Neural crest cell (in vitro differentiated cells): Measurements from ENCODE around the gene NCMAP. TPM values are rescaled to one million over a fixed set of nuclear protein-coding genes. Genes with fewer than 3 reads are reported as not detected.
A peak's percentile ranks its signal among the peaks of the same experiment; 100 is the strongest.

Experiments
- DNase-seq: peaks from one replicate; pipeline ENCODE4 v3.0.0; 2021; ENCODE audit warnings: low read depth, mixed read lengths, low spot score
- H3K27ac Mint-ChIP-seq: one replicate; pipeline ENCODE4 v1.8.0; 2021; ENCODE audit warnings: mild to moderate bottlenecking, mixed read lengths; ENCODE audit not compliant: unreplicated experiment
- H3K27me3 Mint-ChIP-seq: 2 replicates; pipeline ENCODE4 v1.8.0; 2021; ENCODE audit warnings: low read depth, mild to moderate bottlenecking, mixed read lengths
- H3K36me3 Mint-ChIP-seq: 2 replicates; pipeline ENCODE4 v1.8.0; 2021; ENCODE audit warnings: low read depth, mild to moderate bottlenecking, mixed read lengths
- H3K4me1 Mint-ChIP-seq: 2 replicates; pipeline ENCODE4 v1.8.0; 2021; ENCODE audit warnings: mixed read lengths
- H3K4me3 Mint-ChIP-seq: one replicate; pipeline ENCODE4 v1.8.0; 2021; ENCODE audit warnings: mild to moderate bottlenecking, mixed read lengths
- H3K9me3 Mint-ChIP-seq: 2 replicates; pipeline ENCODE4 v1.8.0; 2021; ENCODE audit warnings: mixed read lengths
- total RNA-seq: library from RNA; stranded (reverse); gene quantifications from 2 replicates; pipeline ENCODE4 v1.2.1, GENCODE V29; 2021
- TF ChIP-seq, protein P1 (sequence below): fragments of 200-600 bp; sonication (generic); conservative IDR thresholded peaks from 2 replicates; pipeline ENCODE4 v1.5.0; 2021; ENCODE audit warnings: antibody characterized with exemption, mild to moderate bottlenecking

The NCMAP gene
- total RNA-seq, 1 donor from 2014 or later = not detected

DNA sequence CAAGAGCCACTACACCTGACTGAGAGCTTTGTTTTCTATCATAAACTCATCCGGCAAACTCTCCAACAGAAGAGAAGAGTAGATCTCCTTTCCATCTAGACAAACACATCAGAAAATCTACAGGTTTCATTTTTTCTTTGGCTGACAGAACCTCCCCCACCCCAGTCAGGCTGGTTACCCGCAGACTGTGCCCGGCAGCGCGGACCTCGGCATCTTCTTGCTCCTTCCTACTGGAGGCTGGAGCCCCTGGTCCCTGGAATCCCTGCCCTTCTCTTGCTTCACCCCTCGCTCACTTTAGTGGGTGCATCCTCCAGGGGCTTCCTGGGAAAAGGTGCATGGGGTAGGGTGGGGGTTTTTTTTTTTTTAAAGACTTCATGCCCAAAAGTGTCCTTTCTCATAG lies 23.0 kb downstream of the NCMAP start:
- TF ChIP-seq, protein P1, sequence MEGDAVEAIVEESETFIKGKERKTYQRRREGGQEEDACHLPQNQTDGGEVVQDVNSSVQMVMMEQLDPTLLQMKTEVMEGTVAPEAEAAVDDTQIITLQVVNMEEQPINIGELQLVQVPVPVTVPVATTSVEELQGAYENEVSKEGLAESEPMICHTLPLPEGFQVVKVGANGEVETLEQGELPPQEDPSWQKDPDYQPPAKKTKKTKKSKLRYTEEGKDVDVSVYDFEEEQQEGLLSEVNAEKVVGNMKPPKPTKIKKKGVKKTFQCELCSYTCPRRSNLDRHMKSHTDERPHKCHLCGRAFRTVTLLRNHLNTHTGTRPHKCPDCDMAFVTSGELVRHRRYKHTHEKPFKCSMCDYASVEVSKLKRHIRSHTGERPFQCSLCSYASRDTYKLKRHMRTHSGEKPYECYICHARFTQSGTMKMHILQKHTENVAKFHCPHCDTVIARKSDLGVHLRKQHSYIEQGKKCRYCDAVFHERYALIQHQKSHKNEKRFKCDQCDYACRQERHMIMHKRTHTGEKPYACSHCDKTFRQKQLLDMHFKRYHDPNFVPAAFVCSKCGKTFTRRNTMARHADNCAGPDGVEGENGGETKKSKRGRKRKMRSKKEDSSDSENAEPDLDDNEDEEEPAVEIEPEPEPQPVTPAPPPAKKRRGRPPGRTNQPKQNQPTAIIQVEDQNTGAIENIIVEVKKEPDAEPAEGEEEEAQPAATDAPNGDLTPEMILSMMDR = no peak

DNA sequence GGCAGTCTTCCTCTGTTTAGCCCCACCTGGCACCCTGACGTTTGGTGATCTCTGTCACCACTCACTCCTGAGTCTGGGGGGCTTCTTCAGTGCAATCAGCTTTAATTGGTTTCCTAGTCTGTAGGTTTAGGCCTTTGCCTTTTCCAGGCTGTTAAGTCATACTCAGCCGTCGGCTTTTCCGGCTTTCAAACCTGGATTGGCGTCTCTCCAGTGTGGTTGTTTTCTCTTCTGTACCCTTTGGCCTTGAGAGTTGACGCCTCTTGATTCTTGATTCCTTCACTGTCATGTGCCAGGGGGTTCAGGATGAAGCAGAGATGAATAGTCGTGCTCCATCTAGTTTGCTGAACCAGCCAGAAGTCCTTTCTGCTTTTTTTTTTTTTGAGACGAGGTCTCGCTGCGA lies 24.9 kb downstream of the NCMAP start:
- H3K4me3 Mint-ChIP-seq = no peak overlapping the region
- H3K4me1 Mint-ChIP-seq = peaks cover 4% of the 10 kb centered on the region
- H3K27ac Mint-ChIP-seq = no peak overlapping the region
- H3K36me3 Mint-ChIP-seq = no peaks in the 10 kb centered on the region
- peaks cover 27% of the 10 kb centered on the region for H3K27me3 Mint-ChIP-seq
- TF ChIP-seq, protein P1 = no peak
- no peaks in the 10 kb centered on the region for H3K9me3 Mint-ChIP-seq
- no peak for DNase-seq

More for the DNA sequence above, 23.0 kb downstream of the NCMAP start:
- Mint-ChIP-seq H3K9me3 (no peaks in the 10 kb centered on the region), H3K36me3 (no peaks in the 10 kb centered on the region), H3K27ac (no peak overlapping the region), H3K27me3 (peaks cover 12% of the 10 kb centered on the region), H3K4me1 (peaks cover 4% of the 10 kb centered on the region), H3K4me3 (no peak overlapping the region)
- no peak for DNase-seq

DNA sequence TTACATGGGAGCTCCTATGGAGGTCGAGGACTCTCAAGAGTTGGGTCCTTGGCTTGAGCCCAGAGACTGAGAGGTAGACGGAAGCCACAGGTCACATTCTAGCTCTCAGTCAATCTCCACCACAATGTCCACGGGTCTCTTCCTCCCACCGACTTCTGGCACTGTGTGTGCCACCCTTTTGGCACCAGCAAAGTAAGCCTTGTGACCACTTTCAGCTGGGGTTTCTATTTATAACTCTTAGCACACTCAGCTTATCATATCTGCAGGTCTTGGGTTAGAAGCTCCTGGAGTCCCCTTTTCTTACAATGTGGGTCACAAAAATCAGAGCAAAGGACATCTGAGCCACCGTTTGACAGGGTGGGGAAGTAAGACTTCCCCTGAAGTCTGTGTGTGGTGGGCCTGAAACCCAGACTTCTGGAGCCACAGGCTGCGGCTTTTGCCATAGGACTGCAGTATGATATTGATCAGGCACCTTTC lies 28.3 kb downstream of the NCMAP start:
- no peaks in the 10 kb centered on the region for H3K36me3 Mint-ChIP-seq
- peaks cover 45% of the 10 kb centered on the region for H3K27me3 Mint-ChIP-seq
- no peak overlapping the region for H3K27ac Mint-ChIP-seq
- H3K4me1 Mint-ChIP-seq = peaks cover 13% of the 10 kb centered on the region
- H3K4me3 Mint-ChIP-seq = no peak overlapping the region
- no peaks in the 10 kb centered on the region for H3K9me3 Mint-ChIP-seq
- no peak for DNase-seq
- TF ChIP-seq, protein P1 = no peak

DNA sequence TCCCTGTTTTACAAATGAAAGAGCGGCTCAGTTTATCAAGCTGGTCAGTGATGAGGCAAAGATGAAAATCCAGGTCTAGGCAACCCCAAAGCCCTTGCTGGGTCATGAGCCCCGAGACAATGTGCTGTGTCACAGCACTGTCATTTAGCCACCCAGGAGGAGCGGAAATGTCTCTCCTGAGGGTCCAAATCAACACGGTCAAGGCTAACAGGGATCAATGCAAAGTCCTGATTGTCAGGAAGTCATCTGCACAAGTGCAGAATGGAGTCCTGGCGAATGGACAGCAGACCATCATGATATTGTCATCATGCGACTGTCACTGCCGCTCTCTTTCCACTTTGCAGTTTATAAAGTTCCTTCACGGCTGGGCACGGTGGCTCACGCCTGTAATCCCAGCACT lies 30.2 kb downstream of the NCMAP start:
- TF ChIP-seq, protein P1 = no peak
- H3K27ac Mint-ChIP-seq = no peak overlapping the region
- no peaks in the 10 kb centered on the region for H3K36me3 Mint-ChIP-seq

DNA sequence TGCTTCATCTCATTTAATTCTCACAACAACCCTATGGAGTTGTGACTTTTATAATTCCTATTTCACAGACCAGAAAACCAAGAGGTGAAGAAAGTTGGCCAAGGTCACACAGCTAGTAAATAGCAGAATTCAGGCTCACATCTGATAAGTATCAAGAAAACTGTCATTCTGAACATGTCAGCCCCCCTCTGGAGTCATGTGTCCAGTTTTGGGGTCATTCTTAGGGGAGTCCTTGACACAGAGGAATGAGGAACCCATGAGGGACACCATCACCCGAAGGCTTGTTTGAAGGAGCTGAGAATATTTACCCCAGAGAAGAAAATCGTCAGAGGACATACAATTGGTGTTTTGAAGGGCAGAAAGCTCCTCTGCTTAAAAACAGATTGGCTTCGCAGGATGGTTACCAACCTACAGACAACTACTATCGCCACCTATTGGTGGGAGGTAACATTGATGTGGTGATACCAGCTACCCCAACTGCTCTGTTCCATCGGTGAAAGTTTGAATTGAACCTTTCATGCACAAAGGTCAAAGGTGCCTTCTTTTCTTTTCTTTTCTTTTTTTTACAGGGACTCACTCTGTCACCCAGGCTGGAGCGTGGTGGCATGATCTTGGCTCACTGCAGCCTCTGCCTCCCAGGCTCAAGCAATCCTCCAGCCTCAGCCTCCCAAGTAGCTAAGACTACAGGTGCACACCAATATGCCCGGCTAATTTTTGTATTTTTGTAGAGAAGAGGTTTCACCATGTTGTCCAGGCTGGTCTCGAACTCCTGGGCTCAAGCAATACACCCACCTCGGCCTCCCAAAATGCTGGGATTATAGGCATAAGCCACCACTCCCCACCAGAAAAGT lies 31.3 kb downstream of the NCMAP start:
- peak; percentile 27 for DNase-seq
- Mint-ChIP-seq H3K4me3 (no peak overlapping the region), H3K9me3 (no peaks in the 10 kb centered on the region), H3K27me3 (peaks cover 59% of the 10 kb centered on the region), H3K36me3 (no peaks in the 10 kb centered on the region), H3K4me1 (peaks cover 16% of the 10 kb centered on the region), H3K27ac (no peak overlapping the region)
- TF ChIP-seq, protein P1 = peak; percentile 77

More for the DNA sequence above, 30.2 kb downstream of the NCMAP start:
- Mint-ChIP-seq H3K4me1 (peaks cover 16% of the 10 kb centered on the region), H3K4me3 (no peak overlapping the region), H3K9me3 (no peaks in the 10 kb centered on the region), H3K27me3 (peaks cover 55% of the 10 kb centered on the region)
- no peak for DNase-seq
